Type B pancreatic cell (in vitro differentiated cells): ENCODE measurements around the gene TUBGCP4. TPM values are rescaled to one million over a fixed set of nuclear protein-coding genes. Genes with fewer than 3 reads are reported as not detected.
A peak's percentile ranks its signal among the peaks of the same experiment; 100 is the strongest.

Source experiments
- DNase-seq: peaks from one replicate; pipeline ENCODE4 v3.0.0; 2021; ENCODE audit warnings: mixed read lengths; ENCODE audit not compliant: unreplicated experiment; ENCODE audit errors: extremely low spot score
- H3K27ac Mint-ChIP-seq: 2 replicates; pipeline ENCODE4 v1.8.0; 2021; ENCODE audit warnings: mild to moderate bottlenecking, mixed read lengths
- H3K27me3 Mint-ChIP-seq: 2 replicates; pipeline ENCODE4 v1.8.0; 2021; ENCODE audit warnings: mixed read lengths
- H3K36me3 Mint-ChIP-seq: 2 replicates; pipeline ENCODE4 v1.8.0; 2021; ENCODE audit warnings: mixed read lengths
- H3K4me1 Mint-ChIP-seq: one replicate; pipeline ENCODE4 v1.8.0; 2021; ENCODE audit warnings: mixed read lengths; ENCODE audit not compliant: unreplicated experiment
- H3K4me3 Mint-ChIP-seq: 2 replicates; pipeline ENCODE4 v1.8.0; 2021; ENCODE audit warnings: mild to moderate bottlenecking, mixed read lengths
- H3K9me3 Mint-ChIP-seq: 2 replicates; pipeline ENCODE4 v1.8.0; 2021; ENCODE audit warnings: mixed read lengths
- CTCF ChIP-seq: fragments of 200-600 bp; sonication (generic); conservative IDR thresholded peaks from 2 replicates; pipeline ENCODE4 v1.5.0; 2021; ENCODE audit warnings: antibody characterized with exemption, mild to moderate bottlenecking
- total RNA-seq: library from RNA; stranded (reverse); gene quantifications from 2 replicates; pipeline ENCODE4 v1.2.1, GENCODE V29; 2021; ENCODE audit warnings: low replicate concordance

TUBGCP4 gene
- total RNA-seq, 1 donor from 2014 or later = 29.1 TPM

GRCh38 chr15:43330780-43331087, 40.2 kb upstream of the TUBGCP4 start:
- Mint-ChIP-seq H3K36me3 (peaks cover 16% of the 10 kb centered on the region), H3K27me3 (peaks cover under 1% of the 10 kb centered on the region), H3K9me3 (no peaks in the 10 kb centered on the region), H3K4me3 (peak overlapping the region; percentile 97), H3K4me1 (peaks cover 18% of the 10 kb centered on the region), H3K27ac (peak overlapping the region; percentile 98)
- TF ChIP-seq CTCF = no peak
- no peak for DNase-seq

GRCh38 chr15:43346305-43346704, 24.6 kb upstream of the TUBGCP4 start:
- Mint-ChIP-seq H3K4me1 (no peaks in the 10 kb centered on the region), H3K4me3 (no peak overlapping the region), H3K36me3 (peaks cover 15% of the 10 kb centered on the region), H3K9me3 (no peaks in the 10 kb centered on the region), H3K27me3 (no peaks in the 10 kb centered on the region), H3K27ac (no peak overlapping the region)
- TF ChIP-seq CTCF = no peak
- DNase-seq = no peak

- no peak for DNase-seq
- Mint-ChIP-seq H3K27ac (peak overlapping the region; percentile 17), H3K4me1 (no peaks in the 10 kb centered on the region), H3K27me3 (no peaks in the 10 kb centered on the region), H3K9me3 (no peaks in the 10 kb centered on the region), H3K4me3 (no peak overlapping the region), H3K36me3 (peaks cover 16% of the 10 kb centered on the region)
- no peak for TF ChIP-seq CTCF
Observed at GRCh38 chr15:43347114-43347513, 23.8 kb upstream of the TUBGCP4 start.

GRCh38 chr15:43352693-43353382, 18.1 kb upstream of the TUBGCP4 start:
- no peaks in the 10 kb centered on the region for H3K9me3 Mint-ChIP-seq

GRCh38 chr15:43360821-43361220, 10.1 kb upstream of the TUBGCP4 start:
- no peaks in the 10 kb centered on the region for H3K4me1 Mint-ChIP-seq
- no peak for TF ChIP-seq CTCF
- H3K4me3 Mint-ChIP-seq = no peak overlapping the region
- peaks cover 76% of the 10 kb centered on the region for H3K36me3 Mint-ChIP-seq
- no peak for DNase-seq
- no peak overlapping the region for H3K27ac Mint-ChIP-seq
- peaks cover 25% of the 10 kb centered on the region for H3K9me3 Mint-ChIP-seq
- H3K27me3 Mint-ChIP-seq = no peaks in the 10 kb centered on the region

More at GRCh38 chr15:43352693-43353382, 18.1 kb upstream of the TUBGCP4 start:
- H3K4me1 Mint-ChIP-seq = no peaks in the 10 kb centered on the region
- no peak for DNase-seq
- H3K4me3 Mint-ChIP-seq = no peak overlapping the region
- TF ChIP-seq CTCF = no peak
- H3K27ac Mint-ChIP-seq = no peak overlapping the region
- no peaks in the 10 kb centered on the region for H3K27me3 Mint-ChIP-seq
- peaks cover 31% of the 10 kb centered on the region for H3K36me3 Mint-ChIP-seq
